Endothelial cell of umbilical vein (primary cell): ENCODE data around the gene NANOS2. TPM values are rescaled to one million over a fixed set of nuclear protein-coding genes. Genes with fewer than 3 reads are reported as not detected.

Experiments
- BruUV-seq: library from RNA; stranded (reverse); fragments of 400-500 nt; replicated peaks from 2 replicates; lab custom pipeline; 2021; lab: Mats Ljungman, UMichigan
- CTCF ChIA-PET: fragments of 300-600, 350-600 bp; sonication (Branson Sonifier 250); formaldehyde crosslinking; loops from one replicate; lab custom pipeline; 2021; ENCODE audit warnings: antibody characterized with exemption, inconsistent platforms; lab: Charles Lee
- POLR2A ChIA-PET: fragments of 300-600, 350-600 bp; sonication (Branson Sonifier 250); formaldehyde crosslinking; loops from one replicate; lab custom pipeline; 2021; ENCODE audit warnings: antibody characterized with exemption, inconsistent platforms; lab: Charles Lee
- DNase-seq: peaks from one replicate; pipeline ENCODE4 v3.0.0-alpha.2; 2011; ENCODE audit warnings: low read depth, low spot score
- FAIRE-seq: peaks from 2 replicates; lab custom pipeline; 2011; peaks lifted over from hg19 to GRCh38; lab: Jason Lieb, UNC
- H2AFZ ChIP-seq: 2 replicates; pipeline ENCODE4 v1.6.0; 2012; ENCODE audit warnings: low read depth, low read length, control low read depth, inconsistent platforms
- H3K27ac ChIP-seq: 2 replicates; pipeline ENCODE4 v1.5.1; 2011; ENCODE audit warnings: low read depth, mild to moderate bottlenecking, control low read depth, low read length, moderate library complexity; ENCODE audit not compliant: insufficient read depth
- H3K27me3 ChIP-seq, 2 experiments: 2 replicates each; pipeline versions ENCODE4 v1.6.0 to v1.6.1; 2011; ENCODE audit warnings: low read length in 2 of 2, mixed read lengths in 1 of 2; ENCODE audit not compliant: control insufficient read depth in 2 of 2, insufficient read depth in 2 of 2
- H3K36me3 ChIP-seq, 2 experiments: 2 replicates in 1 of 2; 3 replicates in 1 of 2; pipeline ENCODE4 v1.5.1; 2011; ENCODE audit warnings: low read length in 2 of 2, mild to moderate bottlenecking in 1 of 2, moderate library complexity in 1 of 2; ENCODE audit not compliant: control insufficient read depth in 2 of 2, insufficient read depth in 2 of 2; ENCODE audit errors: extremely low read depth in 1 of 2
- H3K4me1 ChIP-seq: 3 replicates; pipeline ENCODE4 v1.5.1; 2011; ENCODE audit warnings: mild to moderate bottlenecking, low read length; ENCODE audit not compliant: control insufficient read depth, insufficient read depth; ENCODE audit errors: extremely low read depth
- H3K4me2 ChIP-seq: 2 replicates; pipeline ENCODE4 v1.6.1; 2011; ENCODE audit warnings: low read length, control low read depth, mixed read lengths; ENCODE audit not compliant: insufficient read depth
- H3K4me3 ChIP-seq, 3 experiments: fragments of 200-600 bp in 1 of 3; sonication (generic), shearing (Covaris generic) in 1 of 3; replicated peaks in 1 of 3; 2 replicates each; pipeline ENCODE4 v1.5.1; 2011 to 2016; ENCODE audit warnings: control low read depth in 3 of 3, low read length in 3 of 3, mild to moderate bottlenecking in 2 of 3, inconsistent platforms in 1 of 3, low read depth in 1 of 3, moderate library complexity in 1 of 3; ENCODE audit not compliant: insufficient read depth in 1 of 3
- H3K79me2 ChIP-seq: 2 replicates; pipeline ENCODE4 v1.6.0; 2012; ENCODE audit warnings: low read length, inconsistent platforms; ENCODE audit not compliant: control insufficient read depth, insufficient read depth
- H3K9ac ChIP-seq: replicated peaks from 2 replicates; pipeline ENCODE3; 2011; ENCODE audit warnings: low read length, control low read depth; ENCODE audit not compliant: insufficient read depth; ENCODE audit errors: extremely low read depth
- H3K9me1 ChIP-seq: replicated peaks from 3 replicates; pipeline ENCODE4 v1.6.0; 2011; ENCODE audit warnings: mild to moderate bottlenecking, low read length; ENCODE audit not compliant: control insufficient read depth, insufficient read depth; ENCODE audit errors: extremely low read depth
- H3K9me3 ChIP-seq: replicated peaks from 2 replicates; pipeline ENCODE4 v1.5.1; 2012; ENCODE audit warnings: low read length, inconsistent platforms; ENCODE audit not compliant: control insufficient read depth, insufficient read depth
- H4K20me1 ChIP-seq: replicated peaks from 2 replicates; pipeline ENCODE3; 2011; ENCODE audit warnings: mild to moderate bottlenecking, low read length; ENCODE audit not compliant: control insufficient read depth, insufficient read depth; ENCODE audit errors: extremely low read depth
- EZH2 ChIP-seq: IDR thresholded peaks from 2 replicates; pipeline ENCODE4 v1.6.1; 2012; ENCODE audit warnings: borderline replicate concordance, low read depth, mild to moderate bottlenecking, moderate library complexity, low read length, inconsistent platforms; ENCODE audit not compliant: severe bottlenecking
- FOS ChIP-seq: IDR thresholded peaks from 2 replicates; pipeline ENCODE4 v1.6.1; 2011; ENCODE audit warnings: mild to moderate bottlenecking, low read length, moderate library complexity, borderline replicate concordance; ENCODE audit not compliant: insufficient read depth
- GATA2 ChIP-seq: IDR thresholded peaks from 2 replicates; pipeline ENCODE4 v1.7.0; 2011; ENCODE audit warnings: low read depth, mild to moderate bottlenecking, moderate library complexity, mixed read lengths, low read length; ENCODE audit not compliant: insufficient read length, insufficient read depth
- JUN ChIP-seq: IDR thresholded peaks from 2 replicates; pipeline ENCODE4 v1.6.1; 2011; ENCODE audit warnings: borderline replicate concordance, low read depth; ENCODE audit not compliant: insufficient read length, insufficient read depth
- MYC ChIP-seq: IDR thresholded peaks from one replicate; pipeline ENCODE4 v1.6.1; 2011; ENCODE audit warnings: mild to moderate bottlenecking, low read depth, low read length
- POLR2A ChIP-seq: IDR thresholded peaks from 2 replicates; pipeline ENCODE4 v1.6.1; 2012; ENCODE audit warnings: low read depth, mild to moderate bottlenecking, control low read depth, low read length
- POLR2AphosphoS5 ChIP-seq: IDR thresholded peaks from 2 replicates; pipeline ENCODE4 v1.6.1; 2012; ENCODE audit warnings: low read depth, mild to moderate bottlenecking, control low read depth, low read length, moderate library complexity; ENCODE audit not compliant: insufficient read depth
- dilution Hi-C: fragments of 300-500 bp; cut with MboI; formaldehyde crosslinking; loops from one replicate; pipeline ENCODE4 v1.15.0; 2019; ENCODE audit warnings: low sequenced_read_pairs; ENCODE audit not compliant: extremely low pct_ligation_motif_present
- intact Hi-C: fragments of 100-400 bp; cut with micrococcal nuclease; formaldehyde crosslinking; loops from one replicate; pipeline ENCODE4 v1.10.0; 2022
- polyA plus RNA-seq, 4 experiments: library from polyadenylated mRNA; depleted of rRNA in 3 of 4; stranded (reverse) in 3 of 4; unstranded in 1 of 4; fragments of >200 nt; gene quantifications; 2 replicates each; pipeline versions ENCODE4 v1.2.1 to v1.2.3, GENCODE V29; 2011 to 2012; ENCODE audit warnings: missing spikeins in 1 of 4
- total RNA-seq: library from RNA; stranded (reverse); gene quantifications from 2 replicates; pipeline ENCODE4 v1.2.3, GENCODE V29; 2021
- TF ChIP-seq, protein P1 (sequence below), 2 donors: IDR thresholded peaks; 1 replicate in 1 of 2; 2 replicates in 1 of 2; pipeline ENCODE4 v1.5.1; 2011; ENCODE audit warnings: low read length in 2 of 2, mild to moderate bottlenecking in 2 of 2, moderate library complexity in 2 of 2, control low read depth in 1 of 2, inconsistent platforms in 1 of 2, low read depth in 1 of 2; ENCODE audit not compliant: insufficient read depth in 1 of 2; ENCODE audit errors: extremely low read depth in 1 of 2
- TF ChIP-seq, protein P2 (sequence below): IDR thresholded peaks from 2 replicates; pipeline ENCODE4 v1.6.1; 2011; ENCODE audit not compliant: insufficient read depth, insufficient read length

NANOS2 gene
- total and polyA plus RNA-seq, 2 donors (not counting 3 experiments of a cell fraction or from before 2014, with no cell fraction given): not detected

- Histone ChIP-seq H3K36me3 (peaks cover 0 to 8% of the 10 kb centered on the region in 2 experiments), H4K20me1 (no peaks in the 10 kb centered on the region), H3K4me3 (no peak overlapping the region), H2AFZ (peak overlapping the region; percentile 5), H3K27ac (peak overlapping the region; percentile 19), H3K79me2 (no peaks in the 10 kb centered on the region), H3K9me1 (no peaks in the 10 kb centered on the region), H3K27me3 (no peaks in the 10 kb centered on the region), H3K9me3 (no peaks in the 10 kb centered on the region), H3K9ac (no peak overlapping the region), H3K4me1 (peaks cover 36% of the 10 kb centered on the region), H3K4me2 (no peak overlapping the region)
- TF ChIP-seq, protein P1, sequence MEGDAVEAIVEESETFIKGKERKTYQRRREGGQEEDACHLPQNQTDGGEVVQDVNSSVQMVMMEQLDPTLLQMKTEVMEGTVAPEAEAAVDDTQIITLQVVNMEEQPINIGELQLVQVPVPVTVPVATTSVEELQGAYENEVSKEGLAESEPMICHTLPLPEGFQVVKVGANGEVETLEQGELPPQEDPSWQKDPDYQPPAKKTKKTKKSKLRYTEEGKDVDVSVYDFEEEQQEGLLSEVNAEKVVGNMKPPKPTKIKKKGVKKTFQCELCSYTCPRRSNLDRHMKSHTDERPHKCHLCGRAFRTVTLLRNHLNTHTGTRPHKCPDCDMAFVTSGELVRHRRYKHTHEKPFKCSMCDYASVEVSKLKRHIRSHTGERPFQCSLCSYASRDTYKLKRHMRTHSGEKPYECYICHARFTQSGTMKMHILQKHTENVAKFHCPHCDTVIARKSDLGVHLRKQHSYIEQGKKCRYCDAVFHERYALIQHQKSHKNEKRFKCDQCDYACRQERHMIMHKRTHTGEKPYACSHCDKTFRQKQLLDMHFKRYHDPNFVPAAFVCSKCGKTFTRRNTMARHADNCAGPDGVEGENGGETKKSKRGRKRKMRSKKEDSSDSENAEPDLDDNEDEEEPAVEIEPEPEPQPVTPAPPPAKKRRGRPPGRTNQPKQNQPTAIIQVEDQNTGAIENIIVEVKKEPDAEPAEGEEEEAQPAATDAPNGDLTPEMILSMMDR (IDR thresholded peaks at IDR 0.05; ENCODE audit: extremely low read depth in 1 of 2, insufficient read depth in 1 of 2, low read depth in 1 of 2, low read length in 2 of 2): no peak
- TF ChIP-seq POLR2A (no peak), FOS (peak; percentile 40), JUN (no peak), MYC (no peak), EZH2 (no peak), POLR2AphosphoS5 (peak; percentile 23), GATA2 (no peak)
- TF ChIP-seq, protein P2, sequence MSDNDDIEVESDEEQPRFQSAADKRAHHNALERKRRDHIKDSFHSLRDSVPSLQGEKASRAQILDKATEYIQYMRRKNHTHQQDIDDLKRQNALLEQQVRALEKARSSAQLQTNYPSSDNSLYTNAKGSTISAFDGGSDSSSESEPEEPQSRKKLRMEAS: no peak
- dilution Hi-C loops: no loop called here
- ChIA-PET POLR2A (no interaction called here), CTCF (interaction anchor here (1.0 to 1.3 kb wide), 2 partner anchors 14 to 58 kb away, joined by 3 read pairs; no protein-coding TSS in a partner anchor)
- BruUV-seq: no TSS peak
- no peak for DNase-seq
- FAIRE-seq: peak; percentile 59
- intact Hi-C loops: no loop called here
Measured at GRCh38 chr19:45958769-45959516, 44.4 kb upstream of the NANOS2 start.
